NCI-H748 treated with DMSO at 0.1 percent for 48 hours (cell line): ENCODE measurements around the gene EGLN2.
A peak's percentile ranks its signal among the peaks of the same experiment; 100 is the strongest.
"Not testable (repeated sequence)": the region's sequence is repeated elsewhere in the genome, so short reads cannot be mapped to it uniquely, and the experiment has no call there.

Experiments used
- DNase-seq: peaks from one replicate; lab custom pipeline; 2025; lab: John Stamatoyannopoulos, UW

The EGLN2 gene

DNA sequence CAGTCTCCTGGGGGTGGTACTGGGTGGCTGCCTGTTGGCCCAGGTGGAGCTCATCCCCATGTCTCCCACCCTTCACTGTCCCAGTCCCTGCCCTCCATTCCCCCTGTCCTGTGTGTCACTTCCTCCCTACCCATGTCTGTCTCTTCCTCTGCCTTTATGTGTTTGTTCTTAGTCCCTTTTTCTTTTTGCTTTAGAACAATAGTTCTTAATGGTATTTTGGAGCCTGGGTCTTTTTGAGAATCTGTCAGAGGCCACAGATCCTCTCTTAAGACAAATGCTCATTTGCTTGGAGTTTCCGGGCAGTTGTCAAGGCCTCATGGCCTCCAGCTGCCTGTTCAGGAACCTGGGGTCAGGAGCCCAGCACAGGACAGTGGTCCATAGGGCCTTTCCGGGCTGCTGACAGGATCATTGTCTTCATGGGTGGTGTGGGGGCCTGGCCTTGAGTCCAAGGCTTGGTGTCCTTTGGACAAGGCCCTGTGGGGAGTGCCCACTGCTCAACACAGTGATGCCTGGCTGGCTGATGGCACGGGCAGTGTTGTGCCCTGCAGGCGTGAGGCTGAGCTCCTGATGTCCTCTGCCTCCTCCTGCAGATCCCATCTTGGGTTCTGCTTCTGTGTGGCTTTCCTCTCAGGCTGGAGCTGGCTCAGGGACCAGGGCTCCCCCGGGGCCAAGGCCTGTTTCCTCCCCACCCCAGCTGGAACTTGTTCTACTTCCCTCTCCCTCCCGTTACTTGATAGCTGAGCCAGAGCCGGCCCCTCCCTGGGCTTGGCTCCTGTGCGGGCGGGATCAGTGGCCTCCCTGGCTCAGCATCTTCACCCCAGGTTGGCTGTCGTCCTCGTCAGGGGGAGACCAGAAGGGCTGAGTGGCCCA is 3.5 kb downstream of the EGLN2 start:
- no peak for DNase-seq

GRCh38 chr19:40803170-40803856 is 4.3 kb downstream of the EGLN2 start:
- no peak for DNase-seq

- DNase-seq = no peak
Observed at GRCh38 chr19:40803857-40804782, 5.1 kb downstream of the EGLN2 start.

- DNase-seq = no peak
Observed at GRCh38 chr19:40804783-40805242, 5.8 kb downstream of the EGLN2 start.

GRCh38 chr19:40805258-40805868 is 6.4 kb downstream of the EGLN2 start:
- no peak for DNase-seq

- peak; percentile 60 for DNase-seq
Observed at GRCh38 chr19:40806423-40807146, 7.6 kb downstream of the EGLN2 start.

GRCh38 chr19:40807147-40808020 is 8.4 kb downstream of the EGLN2 start:
- DNase-seq = peak; percentile 32

DNA sequence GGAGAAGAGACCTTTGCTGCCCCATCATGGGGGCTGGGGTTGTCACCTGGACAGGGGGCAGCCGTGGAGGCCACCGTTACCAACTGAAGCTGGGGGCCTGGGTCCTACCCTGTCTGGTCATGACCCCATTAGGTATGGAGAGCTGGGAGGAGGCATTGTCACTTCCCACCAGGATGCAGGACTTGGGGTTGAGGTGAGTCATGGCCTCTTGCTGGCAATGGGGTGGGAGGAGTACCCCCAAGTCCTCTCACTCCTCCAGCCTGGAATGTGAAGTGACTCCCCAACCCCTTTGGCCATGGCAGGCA is 9.0 kb downstream of the EGLN2 start:
- DNase-seq = no peak

DNA sequence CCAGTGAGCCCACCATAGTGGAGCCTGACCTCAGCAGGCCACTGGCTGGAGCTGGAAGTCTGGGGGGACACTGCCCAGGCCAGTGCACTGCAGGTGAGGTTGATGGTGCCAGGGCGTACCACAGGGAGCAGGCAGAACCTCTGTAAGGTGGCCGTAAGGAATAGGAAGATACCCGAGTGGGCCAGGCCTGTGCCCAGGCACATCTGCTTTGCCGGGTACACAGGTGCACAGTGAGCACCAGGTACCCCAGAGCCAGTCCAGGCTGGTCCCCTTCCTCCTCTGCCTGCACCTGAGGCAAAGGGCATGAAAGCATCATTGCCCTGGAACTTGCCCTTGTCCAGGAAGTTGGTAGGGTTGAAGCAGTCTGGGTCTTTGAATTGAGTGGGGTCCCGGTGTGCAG is 9.5 kb downstream of the EGLN2 start:
- no peak for DNase-seq

DNA sequence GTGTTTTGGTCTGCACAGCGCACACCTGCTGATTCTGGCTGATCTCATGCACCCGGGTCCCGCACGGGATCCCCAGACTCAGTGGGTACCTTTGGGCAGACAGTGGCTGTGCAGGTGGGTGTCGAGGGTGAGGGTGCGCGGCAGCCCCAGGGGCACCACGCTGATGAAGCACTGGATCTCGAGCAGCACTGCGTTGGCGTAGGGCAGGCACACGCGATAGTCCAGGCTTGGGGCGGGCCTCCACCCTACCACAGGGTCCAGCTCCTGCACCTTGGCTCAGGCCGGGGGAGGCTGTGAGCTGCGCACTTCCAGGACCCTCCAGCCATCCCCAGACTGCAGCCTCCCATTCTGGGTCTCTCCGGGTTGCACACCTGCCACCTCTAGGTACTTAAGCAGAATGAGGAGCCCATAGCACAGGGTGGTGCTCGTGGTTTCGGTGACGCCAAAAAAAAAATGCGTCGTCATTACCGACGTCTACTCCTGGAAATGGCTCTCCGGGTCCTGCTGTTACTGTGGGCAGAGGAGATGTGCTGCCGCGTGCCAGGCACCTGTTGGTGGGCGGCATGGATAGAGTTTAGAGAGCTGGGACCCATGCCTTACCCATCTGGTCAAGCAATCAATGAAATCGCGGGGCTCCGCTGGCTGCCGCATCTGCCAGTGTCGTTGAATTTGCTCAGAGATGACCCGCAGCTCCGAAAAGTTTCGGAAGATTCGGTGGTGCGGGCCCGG is 10.5 kb downstream of the EGLN2 start:
- DNase-seq = no peak

GRCh38 chr19:40810160-40810559 is 11.2 kb downstream of the EGLN2 start:
- DNase-seq = no peak

DNA sequence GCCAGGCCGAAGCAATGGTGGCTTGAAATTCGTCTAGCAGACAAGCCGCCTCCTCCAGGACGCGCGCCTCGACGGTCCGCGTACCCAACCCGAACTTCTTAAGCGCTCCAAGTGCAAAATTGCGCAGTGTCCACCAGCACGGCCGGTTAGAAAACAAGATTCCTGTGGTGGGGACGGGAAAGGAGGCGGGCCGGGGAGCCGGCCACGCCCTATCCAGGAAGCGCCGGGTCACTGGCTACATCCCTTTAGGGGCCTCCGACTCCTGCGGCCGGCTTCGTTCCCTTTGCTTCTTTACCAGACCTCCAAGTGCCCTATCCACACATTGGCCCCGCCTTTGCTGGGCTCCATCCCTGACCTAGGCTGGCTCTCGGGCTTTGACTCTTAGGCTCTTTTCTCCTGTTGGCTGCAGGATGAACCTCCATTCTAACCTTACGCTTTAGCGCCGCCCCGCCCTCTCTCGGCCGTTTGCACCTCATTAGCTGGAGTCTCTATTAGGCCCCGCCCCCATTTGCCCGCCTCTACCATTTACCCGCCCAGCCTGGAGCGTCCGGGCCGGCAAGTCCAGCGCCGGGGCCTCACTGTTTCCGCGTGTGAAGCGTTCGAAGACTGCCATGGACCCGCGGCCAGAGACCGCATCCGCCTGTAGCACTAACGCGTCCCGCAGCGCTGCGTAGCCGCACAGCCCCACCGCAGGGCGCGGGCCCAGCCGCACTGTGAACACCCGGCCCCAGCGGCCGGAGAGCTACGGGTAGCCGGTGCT is 11.8 kb downstream of the EGLN2 start:
- peak; percentile 35 for DNase-seq

- DNase-seq = no peak
Observed at GRCh38 chr19:40811478-40812341, 12.7 kb downstream of the EGLN2 start.

- DNase-seq = not testable (repeated sequence)
Observed at GRCh38 chr19:40812571-40812970, 13.6 kb downstream of the EGLN2 start.

DNA sequence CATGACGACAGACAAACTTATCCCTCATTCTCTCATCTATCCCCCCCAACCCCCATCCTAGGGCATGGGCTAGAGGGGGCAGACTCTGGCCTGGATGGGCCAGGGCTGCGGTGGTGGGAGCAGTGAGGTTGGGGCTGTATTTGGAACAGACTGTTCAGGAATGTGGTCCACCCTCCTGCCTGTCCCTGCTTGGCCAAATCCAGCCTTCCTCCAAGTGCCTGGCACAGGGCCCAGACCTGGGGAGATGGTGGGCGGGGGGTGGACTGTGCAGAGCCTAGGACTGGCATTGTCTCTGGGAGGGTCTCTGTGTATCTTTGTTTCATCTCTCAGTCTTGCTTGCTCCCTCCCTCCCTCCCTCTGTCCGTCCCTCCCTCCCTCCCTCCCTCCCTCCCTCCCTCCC is 14.2 kb downstream of the EGLN2 start:
- DNase-seq = no peak

DNA sequence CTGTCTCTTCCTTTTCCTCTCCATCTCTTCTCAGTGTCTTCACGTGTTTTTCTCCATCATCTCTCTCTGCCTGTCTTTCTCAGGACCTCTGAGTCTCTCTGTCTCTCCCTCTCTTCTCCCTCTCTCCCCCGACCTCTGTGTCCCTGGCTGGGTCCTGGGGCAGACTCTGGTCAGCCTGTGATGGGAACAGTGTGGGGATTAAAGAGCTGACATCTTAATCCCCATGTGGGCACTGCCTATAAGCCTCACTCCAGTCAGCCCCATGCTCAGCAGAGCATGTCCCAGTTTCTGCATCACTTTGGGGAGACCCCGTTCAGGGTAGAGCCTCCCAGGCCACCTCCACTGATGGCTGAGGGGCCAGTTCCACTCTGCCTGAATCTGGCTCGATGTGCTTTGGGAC is 16.2 kb downstream of the EGLN2 start:
- no peak for DNase-seq

DNA sequence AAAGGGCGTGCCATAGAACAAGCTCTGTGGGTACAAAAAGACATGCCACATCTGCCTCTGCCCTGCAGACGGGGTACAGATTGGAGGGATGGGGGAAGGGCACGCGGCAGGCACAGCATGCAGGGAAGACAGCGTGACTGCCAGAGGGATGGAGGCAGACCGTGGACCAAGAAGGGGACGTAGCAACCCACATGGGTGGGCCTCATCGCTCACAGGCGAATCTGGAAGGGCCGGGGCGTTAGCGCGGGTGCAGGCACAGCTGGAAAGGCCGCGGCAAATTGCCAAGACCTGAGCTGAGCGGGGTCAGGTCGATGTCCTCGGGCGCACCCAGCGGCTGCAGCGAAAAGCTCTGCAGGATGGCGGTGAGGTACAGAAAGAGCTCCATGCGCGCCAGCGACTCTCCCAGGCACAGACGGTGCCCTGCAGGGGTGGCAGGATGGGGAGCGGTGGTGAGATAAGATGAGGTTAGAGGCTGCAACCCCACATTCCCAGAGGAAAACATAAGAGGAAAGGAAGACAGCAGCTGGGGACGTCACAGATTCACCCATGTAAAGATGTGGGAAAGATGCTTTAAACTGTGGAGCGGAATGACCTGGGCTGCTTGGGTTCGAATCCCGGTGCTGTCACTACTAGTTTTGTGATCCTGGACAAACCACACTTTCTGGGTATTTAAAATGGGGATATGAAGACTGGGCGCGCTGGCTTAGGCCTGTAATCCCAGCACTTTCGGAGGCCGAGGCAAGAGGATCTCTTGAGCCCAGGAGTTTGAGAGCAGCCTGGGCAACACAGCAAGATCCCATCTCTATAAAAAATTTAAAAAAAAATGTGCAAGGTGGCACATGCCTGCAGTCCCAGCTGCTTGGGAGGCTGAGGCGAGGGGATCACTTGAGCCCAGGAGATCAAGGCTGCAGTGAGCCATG is 19.7 kb downstream of the EGLN2 start:
- DNase-seq = not testable (repeated sequence)
